Gastroesophageal sphincter (tissue), 3 donors: ENCODE results near the gene PRAMEF25.
"Not testable (repeated sequence)": the region's sequence is repeated elsewhere in the genome, so short reads cannot be mapped to it uniquely, and the experiment has no call there.

Source experiments
- CTCF ChIP-seq, 4 experiments: fragments of 200-600 bp in 2 of 4; fragments of 450-650 bp in 2 of 4; sonication (generic) in 1 of 4; IDR thresholded peaks; one replicate each; pipeline ENCODE4 v1.5.1; 2017 to 2019; ENCODE audit warnings: antibody characterized with exemption in 4 of 4, mild to moderate bottlenecking in 2 of 4, moderate library complexity in 2 of 4
- POLR2A ChIP-seq, 2 donors: fragments of 450-650 bp; IDR thresholded peaks; one replicate each; pipeline ENCODE4 v1.6.1; 2017; ENCODE audit warnings: antibody characterized with exemption in 2 of 2, mild to moderate bottlenecking in 2 of 2, moderate library complexity in 1 of 2
- POLR2AphosphoS5 ChIP-seq: sonication (generic); formaldehyde crosslinking; IDR thresholded peaks from one replicate; pipeline ENCODE4 v1.6.1; 2017; ENCODE audit warnings: antibody characterized with exemption

GRCh38 chr1:13116754-13117153, 46.2 kb downstream of the PRAMEF25 start, which contains the start of gene HNRNPCL2:
- not testable (repeated sequence) for TF ChIP-seq POLR2A (IDR thresholded peaks at IDR 0.05); POLR2AphosphoS5; CTCF (IDR thresholded peaks at IDR 0.05)
